Loucy (cell line): Measurements from ENCODE around the gene SHISA3.

ENCODE experiments used
- CTCF ChIP-seq: fragments of 200-600 bp; sonication (generic); conservative IDR thresholded peaks from 2 replicates; pipeline ENCODE4 v1.5.1; 2014; ENCODE audit warnings: mild to moderate bottlenecking, antibody characterized with exemption, low read length
- EZH2phosphoT487 ChIP-seq: fragments of 200-600 bp; IDR thresholded peaks from 2 replicates; pipeline ENCODE4 v1.6.1; 2018; ENCODE audit warnings: antibody characterized with exemption, mild to moderate bottlenecking, moderate library complexity, borderline replicate concordance

- TF ChIP-seq CTCF = no peak
- no peak for TF ChIP-seq EZH2phosphoT487
Observed at GRCh38 chr4:42401171-42401570, 3.9 kb downstream of the SHISA3 start.
